Esophagus squamous epithelium (tissue), 5 donors: ENCODE results near the gene MDFI. TPM values are rescaled to one million over a fixed set of nuclear protein-coding genes. Genes with fewer than 3 reads are reported as not detected.
A peak's percentile ranks its signal among the peaks of the same experiment; 100 is the strongest.

ENCODE experiments used
- DNase-seq: peaks from one replicate; lab custom pipeline; 2025; lab: John Stamatoyannopoulos, UW
- H3K27ac ChIP-seq, 4 donors: fragments of 200-600 bp; sonication (generic); one replicate each; pipeline ENCODE4 v1.5.1; 2016 to 2019; ENCODE audit warnings: mild to moderate bottlenecking in 1 of 4
- H3K27me3 ChIP-seq, 4 donors: fragments of 200-600 bp; sonication (generic); 1 replicate in 3 of 4; 2 replicates in 1 of 4; pipeline versions ENCODE4 v1.5.1 to v1.6.0; 2017 to 2021; ENCODE audit warnings: antibody characterized with exemption in 1 of 4
- H3K36me3 ChIP-seq, 3 donors: fragments of 200-600 bp; sonication (generic); one replicate each; pipeline ENCODE4 v1.5.1; 2016 to 2019
- H3K4me1 ChIP-seq, 3 donors: fragments of 200-600 bp; sonication (generic); one replicate each; pipeline ENCODE4 v1.5.1; 2017 to 2019
- H3K4me3 ChIP-seq, 4 donors: fragments of 200-600 bp; sonication (generic); 1 replicate in 3 of 4; 2 replicates in 1 of 4; pipeline ENCODE4 v1.5.1; 2016 to 2019; ENCODE audit warnings: mild to moderate bottlenecking in 2 of 4, moderate library complexity in 1 of 4
- H3K9me3 ChIP-seq, 3 donors: fragments of 200-600 bp; sonication (generic); one replicate each; pipeline ENCODE4 v1.5.1; 2016 to 2019
- CTCF ChIP-seq, 6 experiments: fragments of 450-650 bp in 4 of 6; fragments of 200-600 bp in 2 of 6; sonication (generic) in 2 of 6; IDR thresholded peaks; one replicate each; pipeline ENCODE4 v1.5.1; 2016 to 2019; ENCODE audit warnings: antibody characterized with exemption in 6 of 6, mild to moderate bottlenecking in 4 of 6, moderate library complexity in 4 of 6
- POLR2A ChIP-seq, 4 donors: fragments of 450-650 bp; IDR thresholded peaks; one replicate each; pipeline ENCODE4 v1.6.1; 2017; ENCODE audit warnings: antibody characterized with exemption in 4 of 4, mild to moderate bottlenecking in 4 of 4, moderate library complexity in 3 of 4
- WGBS, 2 donors: methylation state at CpG; one replicate each; pipeline ENCODE4 v1.1.5; 2018; 5-methylcytosine and 5-hydroxymethylcytosine counted together
- intact Hi-C: fragments of 100-400 bp; cut with DNase I; formaldehyde crosslinking; loops from one replicate; pipeline ENCODE4 v1.15.0; 2022
- total RNA-seq, 4 donors: library from RNA; depleted of rRNA; stranded (reverse); fragments of >200 nt; gene quantifications; one replicate each; pipeline ENCODE4 v1.1.0, GENCODE V29; 2016
- donor health status: DM: yes; HTN: yes; CAD: no.

MDFI gene
- total RNA-seq, 4 donors from 2014 or later: 50.5 to 105 (median 81.8) TPM

GRCh38 chr6:41630946-41631345, 7.3 kb upstream of the MDFI start:
- intact Hi-C loops: no loop called here
- H3K4me3 ChIP-seq: no peak overlapping the region
- H3K9me3 ChIP-seq: no peaks in the 10 kb centered on the region
- TF ChIP-seq POLR2A (IDR thresholded peaks at IDR 0.05): no peak
- TF ChIP-seq CTCF (IDR thresholded peaks at IDR 0.05): no peak
- 92 to 96% methylated on average over 4 to 6 of the region's 8 CpGs for WGBS, 2 donors
- H3K27me3 ChIP-seq: no peaks in the 10 kb centered on the region
- H3K27ac ChIP-seq: no peak overlapping the region
- H3K4me1 ChIP-seq: peaks cover 7 to 43% (median 15%) of the 10 kb centered on the region in 3 donors
- H3K36me3 ChIP-seq: no peaks in the 10 kb centered on the region
- no peak for DNase-seq

GRCh38 chr6:41633056-41633634, 5.1 kb upstream of the MDFI start:
- intact Hi-C loops: no loop called here
- Histone ChIP-seq H3K27ac (no peak overlapping the region), H3K27me3 (peaks cover 0 to 17% (median 0%) of the 10 kb centered on the region in 4 donors), H3K4me3 (no peak overlapping the region), H3K9me3 (no peaks in the 10 kb centered on the region), H3K4me1 (peaks cover 7 to 43% (median 11%) of the 10 kb centered on the region in 3 donors), H3K36me3 (no peaks in the 10 kb centered on the region)
- no peak for TF ChIP-seq POLR2A (IDR thresholded peaks at IDR 0.05)
- TF ChIP-seq CTCF (IDR thresholded peaks at IDR 0.05): no peak
- 70 to 73% methylated on average over 2 of the region's 2 CpGs for WGBS, 2 donors
- no peak for DNase-seq

- Histone ChIP-seq H3K27ac (no peak overlapping the region), H3K9me3 (no peaks in the 10 kb centered on the region), H3K4me1 (peaks cover 16 to 58% (median 18%) of the 10 kb centered on the region in 3 donors), H3K36me3 (peaks cover 0 to under 1% (median 0%) of the 10 kb centered on the region in 3 donors), H3K27me3 (peaks cover 0 to 31% (median 0%) of the 10 kb centered on the region in 4 donors), H3K4me3 (no peak overlapping the region)
- 40 to 77% methylated on average over 2 of the region's 4 CpGs for WGBS, 2 donors
- no peak for DNase-seq
- no peak for TF ChIP-seq CTCF (IDR thresholded peaks at IDR 0.05)
- no peak for TF ChIP-seq POLR2A (IDR thresholded peaks at IDR 0.05)
- intact Hi-C loops: no loop called here
These were observed 3.6 kb upstream of the MDFI start for GRCh38 chr6:41634657-41635056.

- Histone ChIP-seq H3K27ac (no peak overlapping the region), H3K4me3 (no peak overlapping the region), H3K36me3 (peaks cover 0 to 8% (median 0%) of the 10 kb centered on the region in 3 donors), H3K27me3 (peaks cover 0 to 34% (median 0%) of the 10 kb centered on the region in 4 donors), H3K9me3 (no peaks in the 10 kb centered on the region), H3K4me1 (peaks cover 16 to 56% (median 18%) of the 10 kb centered on the region in 3 donors)
- TF ChIP-seq POLR2A (IDR thresholded peaks at IDR 0.05): no peak
- no peak for DNase-seq
- intact Hi-C loops: no loop called here
- 69% methylated on average over 6 of the region's 6 CpGs for WGBS, 2 donors
These were observed 2.9 kb upstream of the MDFI start for GRCh38 chr6:41635365-41635764.

- intact Hi-C loops: no loop called here
- 34 to 50% methylated on average over 11 to 13 of the region's 31 CpGs for WGBS, 2 donors
- no peak for DNase-seq
- peaks cover 0 to 34% (median 0%) of the 10 kb centered on the region in 4 donors for H3K27me3 ChIP-seq
- H3K36me3 ChIP-seq: peaks cover 0 to 9% (median 0%) of the 10 kb centered on the region in 3 donors
- peaks cover 16 to 56% (median 18%) of the 10 kb centered on the region in 3 donors for H3K4me1 ChIP-seq
- H3K27ac ChIP-seq: peak overlapping the region; percentile 78 to 92 (median 84)
- H3K9me3 ChIP-seq: no peaks in the 10 kb centered on the region
- H3K4me3 ChIP-seq: peak overlapping the region; percentile 54 to 77 (median 65)
- TF ChIP-seq POLR2A (IDR thresholded peaks at IDR 0.05) (peak in 2 of 4 donors; percentile 49 to 69), CTCF (IDR thresholded peaks at IDR 0.05) (no peak)
These were observed 1.5 kb upstream of the MDFI start for GRCh38 chr6:41636833-41637193.
